GM21423 (cell line): ENCODE data around the gene HPCAL4.

ENCODE experiments used
- ATAC-seq: cut with Tn5 transposase; IDR thresholded peaks from one replicate; pipeline ENCODE4 v1.9.1; 2021; ENCODE audit warnings: mild to moderate bottlenecking, moderate library complexity; ENCODE audit not compliant: unreplicated experiment

The HPCAL4 gene

DNA sequence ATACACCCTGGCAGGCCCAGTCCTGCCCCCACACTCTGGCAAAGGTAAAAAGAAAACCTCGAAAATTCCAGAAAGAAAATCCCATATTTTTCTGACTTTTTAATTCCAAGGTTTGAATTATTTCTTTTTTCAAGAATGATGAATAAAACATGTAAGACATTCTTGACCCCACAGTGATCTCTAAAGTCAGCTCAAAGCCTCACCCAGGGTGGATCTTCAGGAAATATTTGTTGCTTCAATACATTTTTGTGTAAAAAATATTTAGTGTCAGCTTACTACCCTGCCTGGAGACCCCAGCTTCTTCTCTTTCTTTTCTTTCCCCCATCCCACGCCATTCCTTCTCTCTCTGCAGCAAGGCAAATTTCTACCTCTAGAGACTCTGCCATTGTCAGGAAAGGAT lies 12.3 kb downstream of the HPCAL4 start:
- no peak for ATAC-seq

DNA sequence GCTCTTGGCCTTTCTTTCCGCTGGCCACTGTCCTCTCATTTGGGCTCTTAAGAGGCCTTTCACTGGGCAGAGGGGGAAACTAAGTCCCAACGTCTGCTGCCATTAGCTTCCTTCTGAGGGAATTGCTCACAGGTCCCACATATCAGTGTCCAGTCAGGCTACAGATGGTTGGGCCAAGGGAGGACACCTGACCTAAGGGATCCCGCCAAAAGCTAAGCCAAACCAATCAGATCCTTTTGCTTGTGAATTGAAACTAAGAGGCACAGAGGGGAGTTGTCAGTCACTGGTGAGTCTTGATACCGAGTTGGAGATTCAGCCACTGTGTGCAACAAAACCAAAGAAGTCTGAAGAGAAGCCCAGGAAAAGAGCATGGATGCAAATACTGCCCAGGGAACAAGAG lies 13.6 kb downstream of the HPCAL4 start:
- ATAC-seq = no peak

DNA sequence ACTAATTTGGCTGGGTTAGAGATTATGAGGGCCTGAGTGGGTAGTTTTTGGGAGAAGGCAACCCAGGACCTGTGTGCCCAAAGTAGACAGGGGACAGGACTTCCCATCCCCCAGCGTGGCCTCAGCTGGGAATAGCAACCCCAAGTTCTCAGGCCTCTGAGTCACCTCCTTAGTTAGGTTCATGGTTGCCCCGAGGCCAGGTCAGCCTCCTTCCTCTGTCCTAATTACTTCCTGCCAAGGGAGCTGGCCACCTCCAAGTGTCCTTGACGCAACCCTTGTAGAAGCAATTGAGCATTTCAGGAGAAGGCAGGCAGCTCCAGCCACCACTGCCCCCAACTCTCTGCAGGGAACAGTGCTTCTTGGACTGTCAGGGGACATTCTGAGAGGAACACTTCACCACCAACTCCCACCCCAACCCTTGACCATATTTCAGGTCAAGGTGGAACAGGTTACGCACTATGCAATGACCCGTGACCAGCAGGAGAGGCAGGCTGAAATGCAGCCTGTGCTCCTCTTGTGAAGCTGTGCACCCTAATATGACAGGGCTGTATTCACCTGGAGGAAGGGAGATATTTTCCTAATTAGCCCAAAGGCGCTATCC lies 14.2 kb downstream of the HPCAL4 start:
- no peak for ATAC-seq

DNA sequence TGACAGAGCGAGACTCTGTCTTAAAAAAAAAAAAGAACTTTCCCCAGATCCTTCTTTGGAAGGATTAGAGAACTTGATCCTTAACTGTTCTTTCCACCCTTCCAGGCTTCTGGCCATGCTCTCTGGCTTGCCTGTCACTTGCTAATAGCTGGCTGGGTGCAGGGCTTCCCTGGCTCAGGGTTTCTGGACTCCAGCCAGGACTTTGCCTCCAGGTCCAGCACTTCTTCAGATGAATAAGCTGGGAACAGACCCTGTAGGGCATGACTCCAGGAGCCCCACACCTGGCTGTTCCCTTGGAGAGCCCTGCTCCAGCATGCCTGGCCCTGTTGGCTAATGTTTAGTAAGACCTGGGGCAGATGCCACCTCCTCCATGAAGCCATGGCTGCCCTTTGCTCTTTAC lies 16.0 kb downstream of the HPCAL4 start:
- ATAC-seq = no peak

DNA sequence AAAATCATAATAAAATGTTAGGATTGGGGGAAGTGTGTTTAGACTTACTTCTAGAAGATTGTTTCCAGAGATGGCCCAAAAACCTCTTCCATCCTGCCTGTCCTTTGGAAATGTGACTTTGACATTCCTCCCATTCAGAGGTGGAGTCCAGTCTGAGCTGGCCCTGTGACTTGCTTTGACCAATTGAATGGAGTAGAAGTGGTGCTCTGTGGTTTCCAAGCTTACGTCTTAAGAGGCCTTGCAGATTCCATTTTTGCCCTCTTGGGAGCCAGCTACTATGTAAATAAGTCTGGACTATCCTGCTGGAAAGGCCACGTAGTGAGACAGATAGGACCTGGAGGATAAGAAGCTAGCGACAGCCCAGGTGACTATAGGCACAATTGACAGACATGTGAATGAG lies 18.0 kb downstream of the HPCAL4 start:
- no peak for ATAC-seq

DNA sequence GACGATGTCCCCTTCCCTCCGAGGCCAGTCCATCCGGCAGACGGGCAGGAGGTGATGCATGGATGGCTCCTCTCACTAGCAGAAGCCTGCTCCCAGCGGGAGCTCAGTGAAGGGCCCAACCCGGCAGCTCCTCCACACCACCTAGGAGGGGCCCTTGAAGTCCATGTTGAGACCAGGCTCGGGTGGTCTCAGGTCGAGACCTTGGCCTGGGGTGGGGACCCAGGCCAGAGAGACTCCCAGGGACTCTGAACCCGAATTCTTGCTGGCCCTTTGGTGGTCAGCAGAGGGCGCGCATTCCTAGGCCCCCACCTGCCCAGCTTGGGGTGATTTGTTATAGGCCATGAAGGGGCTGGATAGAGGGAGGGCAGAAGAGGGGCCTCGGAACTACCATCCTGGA lies 18.7 kb downstream of the HPCAL4 start:
- no peak for ATAC-seq

DNA sequence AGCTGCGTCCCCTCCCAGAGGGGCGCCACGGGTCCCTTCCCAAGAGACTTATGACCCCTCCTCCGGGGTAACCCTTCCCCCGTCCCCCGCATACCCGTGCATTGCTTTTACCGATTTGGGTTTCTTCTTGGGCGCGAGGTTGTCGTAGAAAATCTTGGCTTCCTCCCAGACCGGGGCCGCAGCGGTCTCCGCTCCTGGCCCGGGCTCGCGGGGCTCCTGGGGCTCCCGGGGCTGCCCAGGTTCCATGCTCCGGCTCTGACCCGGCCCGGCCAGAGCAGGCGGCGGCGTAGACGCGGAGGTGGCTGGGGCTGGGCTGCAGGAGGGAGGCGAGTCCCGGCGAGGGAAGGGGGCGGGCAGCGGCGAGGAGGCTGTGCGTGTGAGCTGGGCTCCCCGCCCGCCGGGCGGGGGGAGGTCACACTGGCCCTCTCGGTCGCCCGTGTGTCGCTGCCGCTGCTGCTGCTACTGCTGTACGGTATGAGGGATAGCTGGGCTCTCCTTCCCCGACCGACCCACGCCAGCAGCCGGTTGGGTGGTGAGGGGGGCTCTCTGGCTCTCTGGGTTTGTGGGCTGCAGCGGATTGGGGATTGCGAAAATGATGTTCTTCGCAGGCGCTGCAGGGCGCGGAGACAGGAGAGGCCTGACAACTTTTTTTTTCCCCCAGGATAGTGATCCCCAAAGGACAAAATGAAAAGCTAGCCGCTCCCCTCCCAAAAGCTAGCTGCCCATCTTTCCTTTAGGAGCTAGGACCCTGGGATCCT lies 19.3 kb downstream of the HPCAL4 start, which contains the start of gene NT5C1A:
Gene NT5C1A, minus strand, starts transcription at position 315 of the 758 bp plus-strand sequence. Its CDS starts 69 bp downstream, at position 246.
- ATAC-seq = no peak

DNA sequence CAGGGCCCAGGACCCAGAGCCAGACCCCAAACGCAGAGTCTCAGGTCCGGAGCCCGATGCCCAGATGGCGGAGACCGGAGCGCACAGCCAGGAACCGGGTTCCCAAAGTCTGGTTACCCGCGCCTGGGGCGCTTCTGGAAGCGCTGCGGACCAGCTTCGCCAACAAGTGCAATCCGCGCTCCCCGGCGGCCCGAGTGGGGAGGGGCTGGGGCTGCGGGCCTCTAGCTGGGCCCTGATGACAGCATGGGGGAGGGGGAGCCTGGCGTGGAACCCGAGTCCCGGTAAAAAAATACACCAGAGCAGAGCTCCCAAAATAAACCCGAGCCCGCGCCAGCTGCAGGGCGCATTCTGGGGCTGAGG lies 19.8 kb downstream of the HPCAL4 start:
- ATAC-seq = no peak

DNA sequence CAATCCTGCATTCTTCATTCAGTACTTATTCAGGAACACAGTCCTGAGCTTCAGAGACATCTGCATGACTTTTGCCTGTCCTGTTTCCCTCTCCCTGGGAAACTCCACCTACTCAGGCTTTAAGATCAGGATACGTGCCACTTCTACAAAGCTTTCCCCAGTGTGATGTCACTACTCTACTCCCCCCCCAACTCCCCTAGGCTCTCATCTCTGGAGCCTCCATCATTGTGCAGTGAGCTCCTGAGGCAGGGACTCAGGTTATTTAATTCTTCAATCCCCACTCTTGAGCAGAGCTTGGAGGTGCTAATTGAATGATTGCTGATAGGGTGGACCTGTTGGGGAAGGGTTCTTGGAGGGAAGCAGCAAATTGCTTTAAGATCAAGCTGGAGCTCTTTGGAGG lies 20.5 kb downstream of the HPCAL4 start:
- ATAC-seq = no peak

DNA sequence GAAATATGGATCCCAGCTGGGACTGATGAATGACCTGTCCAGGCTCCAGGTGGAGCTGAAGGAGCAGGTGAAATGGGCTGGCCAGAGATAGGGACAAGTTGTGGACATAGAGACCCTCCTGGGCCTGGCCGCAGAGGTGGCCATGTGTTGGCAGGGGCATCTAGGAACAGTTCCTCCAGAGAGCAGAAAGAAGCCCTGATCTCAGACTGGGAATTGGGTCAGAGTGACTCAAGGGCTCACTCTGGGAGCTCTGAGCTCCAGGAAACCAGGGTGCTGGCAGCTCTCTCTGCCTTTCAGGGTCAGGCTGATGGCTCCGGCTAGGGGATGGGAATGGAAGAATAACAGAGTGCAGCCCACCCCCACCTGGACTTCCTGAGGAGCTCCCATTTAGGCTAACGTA lies 22.3 kb downstream of the HPCAL4 start:
- ATAC-seq = no peak

DNA sequence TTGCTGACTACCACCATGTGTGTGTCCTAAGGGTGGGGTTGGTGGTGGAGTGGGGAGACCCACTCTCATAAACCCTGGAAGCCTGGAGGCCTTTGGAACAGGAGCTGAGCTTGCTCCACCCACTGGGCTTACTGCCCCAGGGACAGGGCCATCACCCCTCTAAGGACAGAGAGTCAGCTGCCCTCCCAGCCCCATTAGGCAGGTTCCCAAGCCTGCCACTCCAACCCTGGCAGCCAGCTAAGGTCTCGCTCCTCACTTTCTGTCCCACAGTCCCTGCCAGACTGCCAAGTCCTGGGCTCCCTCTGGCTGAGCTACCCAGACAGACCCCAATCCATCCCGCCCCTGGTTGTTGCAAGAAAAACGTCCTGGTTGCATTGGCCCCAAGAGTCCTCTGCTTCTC lies 23.1 kb downstream of the HPCAL4 start:
- ATAC-seq = no peak

DNA sequence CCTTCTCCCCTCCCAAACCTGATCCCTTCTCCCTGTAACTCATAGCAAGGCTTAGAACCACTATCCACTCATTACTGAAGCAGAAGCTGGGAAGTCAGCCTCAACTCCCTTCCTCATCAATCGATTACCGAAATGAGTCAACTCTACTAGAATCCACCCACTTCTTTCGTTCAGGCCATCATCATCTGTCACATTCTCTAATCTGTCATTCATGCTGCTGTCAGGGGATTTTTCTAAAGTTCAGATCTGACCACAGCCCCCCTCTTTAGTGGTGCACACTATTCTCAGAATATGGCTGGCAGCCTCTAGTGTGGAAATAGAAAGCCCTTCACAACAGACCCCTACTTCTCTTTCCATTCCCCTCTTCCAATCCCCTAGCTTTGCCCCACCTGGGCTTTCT lies 24.5 kb downstream of the HPCAL4 start:
- peak; percentile 73 for ATAC-seq

DNA sequence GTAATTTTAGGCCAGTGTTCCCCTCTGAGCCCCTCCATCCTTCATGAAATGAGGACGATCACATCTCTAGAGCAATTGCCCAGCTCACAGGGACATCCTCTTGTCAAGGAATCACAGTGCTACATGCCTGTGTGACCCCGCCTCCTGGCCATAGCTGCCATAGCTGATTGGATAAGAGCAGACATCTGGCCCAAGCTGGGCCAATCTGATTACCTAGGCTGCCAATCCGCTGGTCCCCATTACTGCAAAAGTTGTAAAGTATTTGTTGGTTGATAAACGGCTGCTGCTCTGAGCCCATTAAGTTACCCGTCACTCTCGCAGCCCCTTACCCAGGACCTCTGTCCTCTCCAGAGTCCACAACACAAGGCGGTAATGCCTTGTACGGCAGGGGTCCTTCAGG lies 27.7 kb downstream of the HPCAL4 start:
- no peak for ATAC-seq

DNA sequence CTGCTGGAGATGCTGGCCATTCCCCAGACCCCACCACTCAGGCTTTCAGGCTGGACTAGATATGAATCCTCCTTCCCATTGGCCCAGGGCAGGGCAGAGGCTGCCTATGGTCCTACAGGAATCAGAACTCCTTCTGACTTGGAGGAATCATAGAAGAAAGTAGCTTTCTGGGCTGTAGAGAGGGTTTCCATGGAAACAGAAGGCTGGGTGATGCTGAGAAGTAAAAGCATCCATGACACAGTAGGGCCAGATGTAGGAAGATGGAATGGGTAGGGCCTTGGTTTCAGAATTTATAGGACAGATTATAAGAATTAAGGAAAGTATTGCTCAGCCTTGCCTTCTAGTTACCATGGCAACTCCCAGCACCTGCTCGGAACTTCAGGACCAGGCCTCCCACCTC lies 28.4 kb downstream of the HPCAL4 start:
- ATAC-seq = no peak

DNA sequence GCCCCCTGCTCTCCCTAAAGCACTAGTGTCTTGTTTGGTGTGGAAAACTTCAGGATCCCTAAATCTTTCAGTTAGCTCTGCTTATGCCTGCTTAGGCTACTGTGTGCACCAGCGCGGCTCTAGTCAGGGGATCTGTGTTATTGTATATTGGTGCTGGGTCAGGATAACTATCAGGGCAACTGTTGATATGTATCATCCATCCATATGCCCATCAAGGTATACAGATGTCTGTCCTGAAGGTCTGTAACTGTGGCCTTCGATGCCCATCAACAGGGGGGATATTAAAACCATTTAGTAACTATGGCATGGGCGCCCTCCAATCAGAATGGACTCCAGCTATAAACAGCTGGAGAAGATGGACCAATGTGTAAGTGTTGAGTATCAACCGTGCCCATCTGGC lies 31.7 kb downstream of the HPCAL4 start:
- no peak for ATAC-seq

DNA sequence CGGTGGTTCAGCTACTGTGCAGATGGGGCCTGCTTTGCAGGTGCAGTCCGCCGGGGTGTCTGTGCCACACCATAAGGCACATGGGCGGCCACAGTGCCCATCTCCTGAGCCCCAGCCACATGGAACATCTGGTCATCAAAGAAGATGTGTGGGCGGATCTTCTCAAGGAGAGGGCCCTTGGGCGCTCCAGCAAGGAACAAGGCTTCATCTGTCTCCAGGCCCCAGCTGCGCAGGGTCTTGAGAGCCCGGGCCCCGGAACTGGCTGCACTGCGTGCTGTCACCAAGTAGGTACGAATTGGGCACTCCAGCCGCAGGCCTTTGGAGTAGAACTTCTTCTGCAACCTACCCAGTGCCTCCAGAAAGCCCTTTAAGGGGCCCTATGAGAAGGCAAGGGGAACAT lies 32.1 kb downstream of the HPCAL4 start:
- ATAC-seq = no peak

DNA sequence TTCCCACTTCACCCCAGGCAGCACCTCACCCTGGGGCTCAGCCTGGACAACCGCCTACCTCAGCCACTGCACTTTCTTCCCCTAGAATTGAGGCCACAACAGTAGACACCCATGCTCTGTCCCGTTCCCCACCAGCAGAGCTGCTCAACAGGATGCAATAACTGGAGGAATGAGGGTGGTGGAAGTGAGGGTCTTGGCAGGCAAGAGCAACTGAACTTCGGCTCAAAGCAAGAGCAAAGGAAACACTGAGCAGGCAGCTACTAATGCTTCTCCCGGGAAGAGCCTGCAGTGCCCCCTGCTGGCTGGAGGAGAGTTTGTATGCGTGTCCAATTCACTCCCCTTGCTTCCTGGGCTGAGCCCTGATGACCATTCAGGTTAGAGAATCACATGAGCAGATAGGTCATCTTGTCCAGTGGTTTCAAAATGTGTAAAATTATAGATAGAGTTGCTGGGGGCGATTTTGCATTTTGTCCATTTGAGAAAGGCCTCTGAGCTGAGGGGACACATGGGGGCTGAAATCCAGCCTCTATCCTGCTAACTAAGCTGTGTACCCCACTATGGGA lies 33.2 kb downstream of the HPCAL4 start:
- ATAC-seq = no peak

DNA sequence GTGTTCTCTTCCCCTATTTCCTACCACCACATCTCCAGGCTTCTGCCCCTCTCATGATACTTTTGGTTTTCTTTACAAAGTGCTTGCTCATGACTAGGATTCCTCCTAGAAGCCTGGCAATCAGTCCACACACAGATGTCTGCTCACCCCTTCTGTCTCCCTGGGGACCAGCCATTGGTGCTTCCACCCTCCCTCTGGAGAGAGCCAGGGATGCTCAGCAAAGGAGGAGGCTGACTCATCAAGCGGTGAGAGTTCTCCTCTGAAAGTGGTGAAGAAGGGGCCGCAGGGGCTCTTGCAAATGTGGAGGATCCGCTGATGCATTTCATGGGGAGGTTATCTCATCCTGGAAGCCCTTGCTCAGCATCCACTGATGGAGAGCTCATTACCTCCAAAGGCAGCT lies 33.8 kb downstream of the HPCAL4 start:
- no peak for ATAC-seq

DNA sequence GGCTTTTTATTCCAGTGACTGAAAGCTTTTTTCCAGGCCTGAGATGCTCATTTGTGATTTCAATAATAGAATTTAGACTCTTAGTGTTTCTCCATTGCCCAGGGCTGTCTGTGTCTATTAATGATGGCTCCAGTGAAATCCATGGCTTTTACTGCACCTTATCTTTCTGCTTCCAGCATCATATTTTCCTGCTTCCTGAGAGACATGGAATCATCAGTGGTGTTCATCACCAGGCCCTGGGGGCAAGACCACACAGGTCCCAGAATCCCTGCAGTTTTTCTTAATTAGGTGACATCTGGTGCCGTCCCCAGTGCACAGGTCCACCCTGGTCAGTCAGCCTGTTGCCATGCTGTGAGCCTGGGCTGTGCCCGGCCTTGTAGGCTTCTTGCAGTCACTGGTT lies 34.8 kb downstream of the HPCAL4 start:
- no peak for ATAC-seq

DNA sequence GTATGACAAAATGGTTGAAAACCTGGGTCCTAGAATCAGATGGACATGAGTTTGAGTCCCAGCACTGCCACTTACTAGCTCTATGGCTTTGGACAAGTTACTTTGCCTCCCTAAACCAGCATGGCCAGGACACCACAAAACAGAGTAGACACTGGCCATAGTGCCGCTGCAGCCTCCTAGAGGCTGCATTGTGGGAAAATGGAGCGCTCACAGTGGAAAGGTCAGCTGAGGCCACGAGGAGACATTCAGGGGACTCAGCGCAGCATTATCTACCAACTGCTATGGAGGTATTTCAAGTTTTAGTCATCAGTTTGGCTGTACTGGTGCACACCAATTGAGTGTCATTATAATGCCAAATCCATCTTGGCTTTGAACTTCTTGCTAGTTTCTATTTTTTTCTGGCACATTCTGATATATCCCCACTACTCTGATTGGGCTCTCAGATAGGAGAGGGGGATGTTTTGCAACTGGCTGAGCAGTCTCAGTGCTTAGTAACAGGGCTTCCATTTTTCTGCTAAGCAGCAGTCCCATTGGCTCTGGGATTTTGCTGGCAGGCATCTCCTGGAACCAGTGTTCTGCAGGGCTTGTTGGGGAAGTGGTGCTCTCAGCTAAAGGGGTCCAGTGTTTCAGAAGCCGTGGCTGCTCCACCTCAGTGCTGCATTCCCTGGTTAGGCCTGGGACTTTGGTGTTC lies 35.5 kb downstream of the HPCAL4 start:
- ATAC-seq = no peak

DNA sequence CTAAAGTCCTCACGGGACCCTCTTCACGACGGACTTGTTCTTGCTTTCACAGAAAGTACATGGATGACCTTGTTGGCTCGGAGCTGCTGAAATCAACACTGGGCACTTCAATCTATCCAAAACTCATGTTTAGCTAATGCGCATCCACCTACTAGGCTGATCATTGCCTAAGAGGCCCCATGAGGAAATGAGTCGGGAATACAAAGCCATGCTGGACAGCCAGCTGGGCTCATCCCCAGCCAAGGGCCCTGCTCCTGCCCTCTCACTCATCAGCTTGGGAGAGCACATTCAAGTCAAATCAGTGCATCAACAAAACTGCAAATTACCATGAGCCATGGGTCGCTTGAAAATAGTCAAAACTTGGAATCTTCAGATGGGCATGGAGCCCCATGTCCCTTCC lies 36.9 kb downstream of the HPCAL4 start:
- ATAC-seq = no peak

DNA sequence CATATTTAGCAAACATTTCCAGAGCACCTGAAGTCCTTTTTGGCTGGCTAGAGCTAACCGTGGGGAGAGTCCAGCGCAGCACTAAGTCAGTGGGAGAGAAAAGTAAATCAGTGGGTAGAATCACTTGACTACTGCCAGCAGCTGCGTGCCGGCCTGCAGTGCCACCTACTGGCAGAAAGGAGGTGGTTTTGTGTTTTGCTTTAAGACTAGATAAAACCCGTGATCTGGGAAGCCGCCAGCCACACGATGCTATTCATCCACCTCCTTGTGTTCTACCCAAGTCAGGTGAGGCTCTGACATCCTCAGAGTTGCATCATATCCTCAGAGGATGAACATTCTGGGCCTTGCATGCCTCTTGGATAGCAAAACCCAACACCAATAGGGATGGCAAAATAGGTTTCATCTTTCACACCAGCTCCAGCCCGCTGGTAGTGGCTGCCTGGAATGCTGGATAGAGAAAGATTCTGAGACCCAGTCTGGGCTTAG lies 37.6 kb downstream of the HPCAL4 start:
- ATAC-seq = no peak
